OCI-LY7 (cell line): Measurements from ENCODE around the gene MIA3.

Experiments used
- CTCF ChIP-seq: fragments of 200-600 bp; sonication (generic); conservative IDR thresholded peaks from 2 replicates; pipeline ENCODE4 v1.5.1; 2014; ENCODE audit warnings: mild to moderate bottlenecking, antibody characterized with exemption, low read length, moderate library complexity, mixed read lengths
- EZH2phosphoT487 ChIP-seq: fragments of 200-600 bp; sonication (generic); IDR thresholded peaks from 2 replicates; pipeline ENCODE4 v1.6.1; 2018; ENCODE audit warnings: low read depth, borderline replicate concordance, mild to moderate bottlenecking, mixed run types, antibody characterized with exemption, low read length, moderate library complexity, mixed read lengths

- TF ChIP-seq CTCF (no peak), EZH2phosphoT487 (no peak)
Observed at GRCh38 chr1:222712253-222713090, 94.6 kb downstream of the MIA3 start, which contains the start of the genes AIDA and BROX.
